ENCODE data around the gene LDAF1. TPM values are rescaled to one million over a fixed set of nuclear protein-coding genes. Genes with fewer than 3 reads are reported as not detected.

The LDAF1 gene
- total RNA-seq, 1 donor from 2014 or later = 46.6 TPM

GRCh38 chr16:21179983-21180365, 21.5 kb downstream of the LDAF1 start:
- Mint-ChIP-seq H3K27me3 (ENCODE audit: low read depth) (no peaks in the 10 kb centered on the region), H3K4me1 (ENCODE audit: low read depth) (no peaks in the 10 kb centered on the region), H3K4me3 (ENCODE audit: unreplicated experiment) (no peak overlapping the region), H3K27ac (ENCODE audit: unreplicated experiment) (no peak overlapping the region), H3K36me3 (ENCODE audit: low read depth) (peaks cover 38% of the 10 kb centered on the region), H3K9me3 (ENCODE audit: low read depth) (no peaks in the 10 kb centered on the region)
- TF ChIP-seq CTCF (IDR thresholded peaks at IDR 0.05) = no peak
- DNase-seq (ENCODE audit: low spot score) = no peak

DNA sequence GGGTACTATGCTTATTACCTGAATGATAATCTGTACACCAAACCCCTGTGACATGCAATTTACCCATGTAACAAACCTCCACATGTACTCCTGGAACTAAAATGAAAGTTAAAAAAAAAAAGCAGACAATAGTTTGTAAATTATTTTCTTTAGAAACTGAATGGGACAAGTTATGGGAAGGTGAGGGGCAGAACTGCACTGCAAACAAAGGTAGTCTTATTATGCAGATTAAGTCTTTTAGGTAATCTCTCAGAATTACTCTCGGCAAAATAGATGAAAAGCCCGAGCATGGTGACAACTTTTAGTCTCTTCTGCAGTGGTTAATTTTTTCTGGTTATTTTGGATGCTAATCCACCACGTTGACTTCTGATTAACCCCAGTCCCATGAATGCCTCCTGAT, 25.5 kb downstream of the LDAF1 start:
- TF ChIP-seq CTCF (IDR thresholded peaks at IDR 0.05) = no peak
- Mint-ChIP-seq H3K36me3 (ENCODE audit: low read depth) (peaks cover 27% of the 10 kb centered on the region), H3K27me3 (ENCODE audit: low read depth) (no peaks in the 10 kb centered on the region), H3K4me3 (ENCODE audit: unreplicated experiment) (no peak overlapping the region), H3K9me3 (ENCODE audit: low read depth) (no peaks in the 10 kb centered on the region), H3K27ac (ENCODE audit: unreplicated experiment) (no peak overlapping the region), H3K4me1 (ENCODE audit: low read depth) (peaks cover 9% of the 10 kb centered on the region)
- DNase-seq (ENCODE audit: low spot score) = no peak

DNA sequence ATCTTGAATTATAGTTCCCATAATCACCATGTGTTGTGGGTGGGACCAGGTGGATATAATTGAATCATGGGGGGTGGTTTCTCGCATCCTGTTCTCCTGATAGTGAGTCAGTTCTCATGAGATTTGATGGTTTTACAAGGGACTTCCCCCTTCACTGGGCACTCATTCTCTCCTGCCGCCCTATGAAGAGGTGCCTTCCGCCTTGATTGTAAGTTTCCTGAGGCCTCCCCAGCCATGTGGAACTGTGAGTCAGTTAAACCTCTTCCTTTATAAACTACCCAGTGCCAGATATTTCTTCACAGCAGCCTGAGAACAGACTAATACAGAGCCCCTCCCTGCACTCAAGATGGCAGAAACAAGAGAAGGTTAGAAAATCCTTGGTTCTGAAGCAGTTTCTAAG, 26.4 kb downstream of the LDAF1 start:
- Mint-ChIP-seq H3K36me3 (ENCODE audit: low read depth) (peaks cover 20% of the 10 kb centered on the region), H3K9me3 (ENCODE audit: low read depth) (no peaks in the 10 kb centered on the region), H3K4me3 (ENCODE audit: unreplicated experiment) (no peak overlapping the region), H3K4me1 (ENCODE audit: low read depth) (peaks cover 9% of the 10 kb centered on the region), H3K27me3 (ENCODE audit: low read depth) (no peaks in the 10 kb centered on the region), H3K27ac (ENCODE audit: unreplicated experiment) (no peak overlapping the region)
- no peak for DNase-seq (ENCODE audit: low spot score)
- no peak for TF ChIP-seq CTCF (IDR thresholded peaks at IDR 0.05)

- TF ChIP-seq CTCF (IDR thresholded peaks at IDR 0.05) = no peak
- Mint-ChIP-seq H3K27me3 (ENCODE audit: low read depth) (no peaks in the 10 kb centered on the region), H3K4me1 (ENCODE audit: low read depth) (peaks cover 9% of the 10 kb centered on the region), H3K27ac (ENCODE audit: unreplicated experiment) (no peak overlapping the region), H3K4me3 (ENCODE audit: unreplicated experiment) (no peak overlapping the region), H3K36me3 (ENCODE audit: low read depth) (peaks cover 15% of the 10 kb centered on the region), H3K9me3 (ENCODE audit: low read depth) (peaks cover 3% of the 10 kb centered on the region)
- no peak for DNase-seq (ENCODE audit: low spot score)
These were observed 27.3 kb downstream of the LDAF1 start for GRCh38 chr16:21185659-21186325.

- Mint-ChIP-seq H3K27ac (ENCODE audit: unreplicated experiment) (no peak overlapping the region), H3K36me3 (ENCODE audit: low read depth) (peaks cover 10% of the 10 kb centered on the region), H3K27me3 (ENCODE audit: low read depth) (no peaks in the 10 kb centered on the region), H3K9me3 (ENCODE audit: low read depth) (peaks cover 3% of the 10 kb centered on the region), H3K4me3 (ENCODE audit: unreplicated experiment) (no peak overlapping the region), H3K4me1 (ENCODE audit: low read depth) (peaks cover 9% of the 10 kb centered on the region)
- no peak for DNase-seq (ENCODE audit: low spot score)
- TF ChIP-seq CTCF (IDR thresholded peaks at IDR 0.05) = no peak
These were observed 27.8 kb downstream of the LDAF1 start for GRCh38 chr16:21186326-21186691.

All from chondrocyte (in vitro differentiated cells).